Measurements from ENCODE around the gene POLR2H.

Gene POLR2H

DNA sequence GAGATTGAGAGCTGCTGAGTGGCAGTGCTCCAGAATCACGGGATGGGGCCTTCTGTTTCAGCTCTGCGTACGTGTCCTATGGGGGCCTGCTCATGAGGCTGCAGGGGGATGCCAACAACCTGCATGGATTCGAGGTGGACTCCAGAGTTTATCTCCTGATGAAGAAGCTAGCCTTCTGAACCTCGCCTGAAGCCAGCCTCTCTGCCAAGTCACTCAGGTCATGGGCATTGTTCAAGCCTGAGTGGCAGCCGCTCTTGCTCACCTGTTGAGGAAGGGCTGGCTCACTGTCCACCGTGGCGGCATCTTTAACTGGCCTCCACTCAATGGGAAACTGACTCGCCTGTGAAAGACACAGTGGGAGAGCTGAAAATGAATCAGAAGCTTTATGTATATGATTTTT is 6.6 kb downstream of the POLR2H start:
- Histone ChIP-seq H3K4me2 (ENCODE audit: low read length) (no peak overlapping the region), H4K20me1 (ENCODE audit: control insufficient read depth, insufficient read depth, low read depth, low read length) (peaks cover 6% of the 10 kb centered on the region; the same call in 1 of the 2 replicates), H3K27ac (ENCODE audit: low read depth, low read length) (no peak overlapping the region), H3K9me2 (replicated peaks; ENCODE audit: control insufficient read depth, low read length) (no peaks in the 10 kb centered on the region), H3K27me3 (ENCODE audit: control insufficient read depth, low read length) (0 out of 2 replicates have a peak, but pooled peaks cover under 1% of the 10 kb centered on the region), H3K4me3 (ENCODE audit: low read length) (no peak overlapping the region), H3K9me3 (ENCODE audit: control insufficient read depth, insufficient read depth, low read length) (no peaks in the 10 kb centered on the region), H3K4me1 (ENCODE audit: control insufficient read depth, low read length) (peaks cover 11% of the 10 kb centered on the region), H3K79me2 (ENCODE audit: control insufficient read depth, low read length) (peaks cover 22% of the 10 kb centered on the region), H3K36me3 (ENCODE audit: control insufficient read depth, low read length) (peaks cover 58% of the 10 kb centered on the region), H3F3A (ENCODE audit: control insufficient read depth, insufficient read depth) (peaks cover 17% of the 10 kb centered on the region; the same call in 1 of the 2 replicates)
- TF ChIP-seq EZH2phosphoT487 (IDR thresholded peaks at IDR 0.05; ENCODE audit: borderline replicate concordance, low read length) (no peak), CTCF (IDR thresholded peaks at IDR 0.05; ENCODE audit: low read depth, low read length, poor library complexity, severe bottlenecking) (no peak)

GRCh38 chr3:184368586-184369183 is 7.2 kb downstream of the POLR2H start:
- TF ChIP-seq CTCF (IDR thresholded peaks at IDR 0.05; ENCODE audit: low read depth, low read length, poor library complexity, severe bottlenecking), result no peak
- TF ChIP-seq EZH2phosphoT487 (IDR thresholded peaks at IDR 0.05; ENCODE audit: borderline replicate concordance, low read length), result no peak
- Histone ChIP-seq H3K4me2 (ENCODE audit: low read length) (no peak overlapping the region), H3K9me2 (replicated peaks; ENCODE audit: control insufficient read depth, low read length) (no peaks in the 10 kb centered on the region), H3K4me3 (ENCODE audit: low read length) (no peak overlapping the region), H3K79me2 (ENCODE audit: control insufficient read depth, low read length) (peaks cover 17% of the 10 kb centered on the region), H3K4me1 (ENCODE audit: control insufficient read depth, low read length) (peaks cover 11% of the 10 kb centered on the region), H3K9me3 (ENCODE audit: control insufficient read depth, insufficient read depth, low read length) (no peaks in the 10 kb centered on the region), H3K36me3 (ENCODE audit: control insufficient read depth, low read length) (peaks cover 54% of the 10 kb centered on the region), H4K20me1 (ENCODE audit: control insufficient read depth, insufficient read depth, low read depth, low read length) (peaks cover 6% of the 10 kb centered on the region; the same call in 1 of the 2 replicates), H3K27ac (ENCODE audit: low read depth, low read length) (no peak overlapping the region), H3K27me3 (ENCODE audit: control insufficient read depth, low read length) (0 out of 2 replicates have a peak, but pooled peaks cover 6% of the 10 kb centered on the region), H3F3A (ENCODE audit: control insufficient read depth, insufficient read depth) (peaks cover 17% of the 10 kb centered on the region; the same call in 1 of the 2 replicates)

DNA sequence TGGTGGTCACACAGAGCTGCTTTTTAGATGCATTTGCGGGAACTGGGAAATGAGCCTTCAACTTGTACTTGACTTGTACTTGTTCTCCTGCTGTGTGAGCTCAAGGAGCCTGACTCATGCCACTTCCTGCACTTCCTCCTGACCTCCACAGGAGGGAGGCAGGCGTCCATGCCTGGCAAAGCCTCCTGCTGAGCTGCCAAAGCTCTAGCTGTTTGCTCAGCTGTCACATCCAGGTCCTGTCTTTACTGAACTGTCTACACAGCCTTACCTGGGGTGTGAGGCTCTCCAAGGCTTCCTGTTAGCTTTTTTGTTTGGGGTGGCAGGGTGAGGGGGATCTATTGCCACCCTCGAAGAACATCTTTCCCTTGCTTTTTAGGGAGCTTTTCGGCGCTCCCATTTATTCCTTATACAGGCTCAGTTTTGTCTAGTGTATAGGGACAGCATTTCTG is 10.1 kb downstream of the POLR2H start:
- Histone ChIP-seq H3K36me3 (ENCODE audit: control insufficient read depth, low read length) (peaks cover 29% of the 10 kb centered on the region), H3K27ac (ENCODE audit: low read depth, low read length) (no peak overlapping the region), H3K4me2 (ENCODE audit: low read length) (no peak overlapping the region), H3F3A (ENCODE audit: control insufficient read depth, insufficient read depth) (peaks cover 17% of the 10 kb centered on the region; the same call in 1 of the 2 replicates), H3K27me3 (ENCODE audit: control insufficient read depth, low read length) (peaks cover 10% of the 10 kb centered on the region; the same call in 1 of the 2 replicates), H3K4me3 (ENCODE audit: low read length) (no peak overlapping the region), H4K20me1 (ENCODE audit: control insufficient read depth, insufficient read depth, low read depth, low read length) (no peaks in the 10 kb centered on the region; the same call in 1 of the 2 replicates), H3K79me2 (ENCODE audit: control insufficient read depth, low read length) (no peaks in the 10 kb centered on the region), H3K9me2 (replicated peaks; ENCODE audit: control insufficient read depth, low read length) (no peaks in the 10 kb centered on the region), H3K9me3 (ENCODE audit: control insufficient read depth, insufficient read depth, low read length) (no peaks in the 10 kb centered on the region), H3K4me1 (ENCODE audit: control insufficient read depth, low read length) (no peaks in the 10 kb centered on the region)
- TF ChIP-seq EZH2phosphoT487 (IDR thresholded peaks at IDR 0.05; ENCODE audit: borderline replicate concordance, low read length) (no peak), CTCF (IDR thresholded peaks at IDR 0.05; ENCODE audit: low read depth, low read length, poor library complexity, severe bottlenecking) (peak; percentile 82)

All from DOHH2 (cell line).